Measurements from ENCODE around the gene MKRN2. TPM values are rescaled to one million over a fixed set of nuclear protein-coding genes. Genes with fewer than 3 reads are reported as not detected.

Gene MKRN2
- total RNA-seq, 2 donors from 2014 or later: 35.7 to 41.5 TPM

GRCh38 chr3:12560505-12561190 lies 3.8 kb downstream of the MKRN2 start:
- no peaks in the 10 kb centered on the region for H3K36me3 ChIP-seq
- H3K27me3 ChIP-seq (replicated peaks; ENCODE audit: insufficient read depth): no peaks in the 10 kb centered on the region
- no peak overlapping the region for H3K4me3 ChIP-seq
- DNase-seq (ENCODE audit: low spot score) (no peak), ATAC-seq (ENCODE audit: insufficient number of reproducible peaks, low FRiP score, low read depth) (no peak)
- peaks cover 22 to 48% of the 10 kb centered on the region in 2 donors for H3K4me1 ChIP-seq (ENCODE audit: control insufficient read depth in 1 of 2, low read depth in 2 of 2)
- no peak for TF ChIP-seq CTCF (IDR thresholded peaks at IDR 0.05)
- H3K9me3 ChIP-seq: no peaks in the 10 kb centered on the region
- peak overlapping the region in 1 of 2 donors; percentile 11 for H3K27ac ChIP-seq

- peak overlapping the region in 1 of 2 donors; percentile 11 for H3K27ac ChIP-seq
- no peak overlapping the region for H3K4me3 ChIP-seq
- H3K9me3 ChIP-seq: peaks cover under 1% of the 10 kb centered on the region
- no peak for TF ChIP-seq CTCF (IDR thresholded peaks at IDR 0.05)
- H3K4me1 ChIP-seq (ENCODE audit: control insufficient read depth in 1 of 2, low read depth in 2 of 2): peaks cover 17 to 43% of the 10 kb centered on the region in 2 donors
- no peaks in the 10 kb centered on the region for H3K36me3 ChIP-seq
- ATAC-seq (ENCODE audit: insufficient number of reproducible peaks, low FRiP score, low read depth) (no peak), DNase-seq (ENCODE audit: low spot score) (no peak)
- H3K27me3 ChIP-seq (replicated peaks; ENCODE audit: insufficient read depth): no peaks in the 10 kb centered on the region
Observed at GRCh38 chr3:12561397-12561796, 4.5 kb downstream of the MKRN2 start.

- Histone ChIP-seq H3K27ac (no peak overlapping the region), H3K27me3 (replicated peaks; ENCODE audit: insufficient read depth) (no peaks in the 10 kb centered on the region), H3K9me3 (peaks cover 3% of the 10 kb centered on the region), H3K4me1 (ENCODE audit: control insufficient read depth in 1 of 2, low read depth in 2 of 2) (peaks cover 17 to 43% of the 10 kb centered on the region in 2 donors), H3K4me3 (no peak overlapping the region), H3K36me3 (no peaks in the 10 kb centered on the region)
- ATAC-seq (ENCODE audit: insufficient number of reproducible peaks, low FRiP score, low read depth) (no peak), DNase-seq (ENCODE audit: low spot score) (no peak)
- no peak for TF ChIP-seq CTCF (IDR thresholded peaks at IDR 0.05)
Observed at GRCh38 chr3:12562451-12562850, 5.6 kb downstream of the MKRN2 start.

- ATAC-seq (ENCODE audit: insufficient number of reproducible peaks, low FRiP score, low read depth) (no peak), DNase-seq (ENCODE audit: low spot score) (no peak)
- Histone ChIP-seq H3K4me3 (no peak overlapping the region), H3K27ac (no peak overlapping the region), H3K27me3 (replicated peaks; ENCODE audit: insufficient read depth) (no peaks in the 10 kb centered on the region), H3K9me3 (peaks cover 3% of the 10 kb centered on the region), H3K4me1 (ENCODE audit: control insufficient read depth in 1 of 2, low read depth in 2 of 2) (peaks cover 3 to 7% of the 10 kb centered on the region in 2 donors), H3K36me3 (peaks cover 20% of the 10 kb centered on the region)
- TF ChIP-seq CTCF (IDR thresholded peaks at IDR 0.05): no peak
Observed at GRCh38 chr3:12566976-12567375, 10.1 kb downstream of the MKRN2 start.

GRCh38 chr3:12568747-12569146 lies 11.9 kb downstream of the MKRN2 start:
- Histone ChIP-seq H3K27me3 (replicated peaks; ENCODE audit: insufficient read depth) (no peaks in the 10 kb centered on the region), H3K4me1 (ENCODE audit: control insufficient read depth in 1 of 2, low read depth in 2 of 2) (no peaks in the 10 kb centered on the region), H3K27ac (no peak overlapping the region), H3K36me3 (peaks cover 37% of the 10 kb centered on the region), H3K4me3 (no peak overlapping the region), H3K9me3 (peaks cover 3% of the 10 kb centered on the region)
- no peak for TF ChIP-seq CTCF (IDR thresholded peaks at IDR 0.05)
- DNase-seq (ENCODE audit: low spot score): no peak
- ATAC-seq (ENCODE audit: insufficient number of reproducible peaks, low FRiP score, low read depth): no peak
